HG03139 (cell line): ENCODE measurements around the gene SGF29.
"Not testable (repeated sequence)": the region's sequence is repeated elsewhere in the genome, so short reads cannot be mapped to it uniquely, and the experiment has no call there.

Experiments
- ATAC-seq: cut with Tn5 transposase; IDR thresholded peaks from one replicate; pipeline ENCODE4 v1.9.1; 2021; ENCODE audit not compliant: unreplicated experiment

The SGF29 gene

GRCh38 chr16:28609631-28610594 lies 56.2 kb downstream of the SGF29 start, which contains the start of gene SULT1A1:
SULT1A1 (minus strand) TSS chr16:28610044; CDS start chr16:28608855, 1,189 bp downstream.
- no peak for ATAC-seq

- no peak for ATAC-seq
Observed at GRCh38 chr16:28610595-28611191, 57.0 kb downstream of the SGF29 start.

GRCh38 chr16:28612359-28613280 lies 58.9 kb downstream of the SGF29 start:
- not testable (repeated sequence) for ATAC-seq

GRCh38 chr16:28613912-28614311 lies 60.2 kb downstream of the SGF29 start:
- ATAC-seq = not testable (repeated sequence)

GRCh38 chr16:28614561-28614960 lies 60.8 kb downstream of the SGF29 start:
- not testable (repeated sequence) for ATAC-seq

GRCh38 chr16:28615486-28616223 lies 61.9 kb downstream of the SGF29 start:
- ATAC-seq = not testable (repeated sequence)

- ATAC-seq = not testable (repeated sequence)
Observed at GRCh38 chr16:28616224-28616577, 62.5 kb downstream of the SGF29 start.

GRCh38 chr16:28616636-28617035 lies 62.9 kb downstream of the SGF29 start:
- no peak for ATAC-seq

GRCh38 chr16:28617874-28618273 lies 64.2 kb downstream of the SGF29 start:
- no peak for ATAC-seq

GRCh38 chr16:28620316-28620715 lies 66.6 kb downstream of the SGF29 start:
- ATAC-seq = not testable (repeated sequence)

GRCh38 chr16:28621481-28622155 lies 67.9 kb downstream of the SGF29 start:
- ATAC-seq = no peak

GRCh38 chr16:28622532-28623171 lies 68.9 kb downstream of the SGF29 start:
- ATAC-seq = not testable (repeated sequence)

- ATAC-seq = no peak
Observed at GRCh38 chr16:28623172-28623711, 69.5 kb downstream of the SGF29 start.

GRCh38 chr16:28630905-28631304 lies 77.2 kb downstream of the SGF29 start:
- ATAC-seq = not testable (repeated sequence)

- ATAC-seq = not testable (repeated sequence)
Observed at GRCh38 chr16:28636093-28636823, 82.5 kb downstream of the SGF29 start.

- ATAC-seq = not testable (repeated sequence)
Observed at GRCh38 chr16:28637765-28638164, 84.0 kb downstream of the SGF29 start, which contains the start of gene NPIPB8. NPIPB8 (plus strand) TSS chr16:28638065; CDS start chr16:28638361, 296 bp downstream.

GRCh38 chr16:28638359-28638758 lies 84.6 kb downstream of the SGF29 start:
- not testable (repeated sequence) for ATAC-seq

- not testable (repeated sequence) for ATAC-seq
Observed at GRCh38 chr16:28639959-28640358, 86.2 kb downstream of the SGF29 start.
